ENCODE data around the gene ARHGAP1. TPM values are rescaled to one million over a fixed set of nuclear protein-coding genes. Genes with fewer than 3 reads are reported as not detected.

The ARHGAP1 gene
- total RNA-seq, 2 experiments from 2014 or later = 33.7 to 36.3 TPM

DNA sequence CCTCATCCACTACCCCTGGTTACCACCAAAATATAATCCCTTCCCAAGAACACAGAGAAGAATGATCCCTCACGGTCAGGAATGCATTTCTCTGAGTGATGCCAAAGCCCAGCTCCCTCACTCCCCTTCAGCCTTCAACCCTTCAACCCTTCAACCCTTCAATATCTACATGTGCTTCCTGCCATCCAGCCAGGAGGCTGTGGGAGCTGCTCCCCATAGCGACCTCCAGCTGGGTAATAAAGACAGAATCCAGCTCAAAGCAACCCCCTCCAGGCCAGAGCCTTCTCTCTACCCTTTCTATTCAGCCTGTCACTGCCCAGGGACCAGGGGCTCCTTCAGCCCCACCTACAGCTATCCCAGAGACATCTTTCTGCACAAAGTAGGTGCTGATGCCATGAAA, 2.7 kb downstream of the ARHGAP1 start:
- Histone ChIP-seq H3K4me3 (ENCODE audit: low read length) (no peak overlapping the region), H3K36me3 (ENCODE audit: insufficient read depth, low read length) (peaks cover 44% of the 10 kb centered on the region), H3K9me3 (ENCODE audit: control insufficient read depth in 1 of 2, insufficient read depth in 1 of 2, low read length in 2 of 2) (no peaks in the 10 kb centered on the region), H3K4me1 (ENCODE audit: insufficient read depth, low read length) (peaks cover 71% of the 10 kb centered on the region), H3K27me3 (ENCODE audit: control insufficient read depth in 1 of 2, insufficient read depth in 2 of 2, low read length in 2 of 2) (no peaks in the 10 kb centered on the region), H3K27ac (ENCODE audit: low read depth in 1 of 2, low read length in 2 of 2) (no peak overlapping the region)
- peak overlapping the region; percentile 52 for H3K27ac Mint-ChIP-seq
- TF ChIP-seq, protein P1, sequence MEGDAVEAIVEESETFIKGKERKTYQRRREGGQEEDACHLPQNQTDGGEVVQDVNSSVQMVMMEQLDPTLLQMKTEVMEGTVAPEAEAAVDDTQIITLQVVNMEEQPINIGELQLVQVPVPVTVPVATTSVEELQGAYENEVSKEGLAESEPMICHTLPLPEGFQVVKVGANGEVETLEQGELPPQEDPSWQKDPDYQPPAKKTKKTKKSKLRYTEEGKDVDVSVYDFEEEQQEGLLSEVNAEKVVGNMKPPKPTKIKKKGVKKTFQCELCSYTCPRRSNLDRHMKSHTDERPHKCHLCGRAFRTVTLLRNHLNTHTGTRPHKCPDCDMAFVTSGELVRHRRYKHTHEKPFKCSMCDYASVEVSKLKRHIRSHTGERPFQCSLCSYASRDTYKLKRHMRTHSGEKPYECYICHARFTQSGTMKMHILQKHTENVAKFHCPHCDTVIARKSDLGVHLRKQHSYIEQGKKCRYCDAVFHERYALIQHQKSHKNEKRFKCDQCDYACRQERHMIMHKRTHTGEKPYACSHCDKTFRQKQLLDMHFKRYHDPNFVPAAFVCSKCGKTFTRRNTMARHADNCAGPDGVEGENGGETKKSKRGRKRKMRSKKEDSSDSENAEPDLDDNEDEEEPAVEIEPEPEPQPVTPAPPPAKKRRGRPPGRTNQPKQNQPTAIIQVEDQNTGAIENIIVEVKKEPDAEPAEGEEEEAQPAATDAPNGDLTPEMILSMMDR (IDR thresholded peaks at IDR 0.05) = no peak
- peak overlapping the region; percentile 60 for H3K4me3 Mint-ChIP-seq
- H3K36me3 Mint-ChIP-seq (ENCODE audit: low read depth) = peaks cover 69% of the 10 kb centered on the region
- no peaks in the 10 kb centered on the region for H3K9me3 Mint-ChIP-seq
- POLR2A ChIA-PET = interaction anchor here (1.3 to 10.9 kb wide), 2 partner anchors 25 to 81 kb away, joined by 5 to 146 read pairs; partner anchors contain the start of genes ATG13 and HARBI1
- CTCF ChIA-PET = no interaction called here
- no peaks in the 10 kb centered on the region for H3K27me3 Mint-ChIP-seq
- intact Hi-C loops (cut with DNase I, micrococcal nuclease) = loop anchor here in 1 of 2 experiments (10.0 kb wide), 1 partner anchor 583 kb away; no protein-coding TSS in a partner anchor
- DNase-seq = no peak
- peaks cover 52% of the 10 kb centered on the region for H3K4me1 Mint-ChIP-seq (ENCODE audit: low read depth)
- no peak for ATAC-seq (ENCODE audit: poor library complexity)

DNA sequence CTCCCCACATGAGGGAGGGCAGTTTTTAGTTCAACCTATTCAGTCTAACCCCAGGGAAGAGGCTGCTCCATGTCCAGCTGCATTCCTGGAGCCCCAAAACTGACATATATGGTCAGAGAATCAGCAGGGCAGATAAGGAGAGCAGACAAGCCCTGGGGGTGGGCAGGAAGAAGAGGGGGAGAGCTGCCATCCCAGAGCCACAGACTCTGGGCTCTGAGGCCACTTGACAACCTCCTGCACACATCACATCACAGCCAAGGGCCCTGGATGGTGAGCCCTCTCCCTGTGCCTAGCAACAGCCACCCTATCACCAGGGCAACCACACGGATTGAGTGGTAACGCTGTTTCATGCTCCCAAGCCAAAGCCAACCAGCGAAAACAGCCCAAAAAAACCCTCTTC, 3.1 kb downstream of the ARHGAP1 start:
- CTCF ChIA-PET = no interaction called here
- intact Hi-C loops (cut with DNase I, micrococcal nuclease) = loop anchor here in 1 of 2 experiments (10.0 kb wide), 1 partner anchor 583 kb away; no protein-coding TSS in a partner anchor
- H3K27me3 ChIP-seq (ENCODE audit: control insufficient read depth in 1 of 2, insufficient read depth in 2 of 2, low read length in 2 of 2) = no peaks in the 10 kb centered on the region
- H3K9me3 ChIP-seq (ENCODE audit: control insufficient read depth in 1 of 2, insufficient read depth in 1 of 2, low read length in 2 of 2) = no peaks in the 10 kb centered on the region
- Mint-ChIP-seq H3K9me3 (no peaks in the 10 kb centered on the region), H3K27ac (peak overlapping the region; percentile 52), H3K4me1 (ENCODE audit: low read depth) (peaks cover 47% of the 10 kb centered on the region), H3K4me3 (peak overlapping the region; percentile 60), H3K36me3 (ENCODE audit: low read depth) (peaks cover 69% of the 10 kb centered on the region), H3K27me3 (no peaks in the 10 kb centered on the region)
- no peak overlapping the region for H3K27ac ChIP-seq (ENCODE audit: low read depth in 1 of 2, low read length in 2 of 2)
- peaks cover 68% of the 10 kb centered on the region for H3K4me1 ChIP-seq (ENCODE audit: insufficient read depth, low read length)
- no peak for DNase-seq
- TF ChIP-seq, protein P1 (IDR thresholded peaks at IDR 0.05) = no peak
- H3K36me3 ChIP-seq (ENCODE audit: insufficient read depth, low read length) = peaks cover 42% of the 10 kb centered on the region
- no peak overlapping the region for H3K4me3 ChIP-seq (ENCODE audit: low read length)
- POLR2A ChIA-PET = interaction anchor here (1.3 to 10.9 kb wide), 2 partner anchors 24 to 80 kb away, joined by 5 to 146 read pairs; partner anchors contain the start of genes ATG13 and HARBI1
- no peak for ATAC-seq (ENCODE audit: poor library complexity)

DNA sequence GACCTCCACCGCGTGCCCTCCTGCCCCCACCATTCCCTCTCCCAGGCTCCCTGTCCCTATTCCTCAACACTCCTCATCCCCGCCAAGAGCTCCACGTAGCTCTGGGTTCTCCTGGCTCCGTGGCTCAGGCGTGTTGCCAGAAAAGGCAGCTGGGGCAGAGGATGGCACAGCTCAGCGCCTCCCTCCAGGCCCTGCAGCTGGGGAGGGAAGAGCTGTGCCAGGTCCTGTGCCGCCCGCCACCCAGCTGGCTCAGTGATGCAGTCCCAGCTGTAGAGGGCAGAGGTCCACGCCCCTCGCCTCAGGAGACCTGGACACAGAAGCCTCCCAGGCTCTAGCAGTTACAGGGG, 4.2 kb downstream of the ARHGAP1 start:
- peaks cover 37% of the 10 kb centered on the region for H3K4me1 Mint-ChIP-seq (ENCODE audit: low read depth)
- Histone ChIP-seq H3K36me3 (ENCODE audit: insufficient read depth, low read length) (peaks cover 48% of the 10 kb centered on the region), H3K27me3 (ENCODE audit: control insufficient read depth in 1 of 2, insufficient read depth in 2 of 2, low read length in 2 of 2) (no peaks in the 10 kb centered on the region), H3K27ac (ENCODE audit: low read depth in 1 of 2, low read length in 2 of 2) (no peak overlapping the region), H3K4me1 (ENCODE audit: insufficient read depth, low read length) (peaks cover 59% of the 10 kb centered on the region), H3K4me3 (ENCODE audit: low read length) (no peak overlapping the region), H3K9me3 (ENCODE audit: control insufficient read depth in 1 of 2, insufficient read depth in 1 of 2, low read length in 2 of 2) (no peaks in the 10 kb centered on the region)
- peak overlapping the region; percentile 20 for H3K4me3 Mint-ChIP-seq
- TF ChIP-seq, protein P1 (IDR thresholded peaks at IDR 0.05) = no peak
- DNase-seq (peak in 1 of 14 experiments; percentile 9), ATAC-seq (ENCODE audit: poor library complexity) (no peak)
- no peaks in the 10 kb centered on the region for H3K27me3 Mint-ChIP-seq
- ChIA-PET POLR2A (interaction anchor here (10.9 kb wide), 1 partner anchor 23 kb away, joined by 146 read pairs; no protein-coding TSS in a partner anchor), CTCF (no interaction called here)
- intact Hi-C loops (cut with DNase I, micrococcal nuclease) = loop anchor here in 1 of 2 experiments (10.0 kb wide), 1 partner anchor 581 kb away; no protein-coding TSS in a partner anchor
- no peaks in the 10 kb centered on the region for H3K9me3 Mint-ChIP-seq
- H3K36me3 Mint-ChIP-seq (ENCODE audit: low read depth) = peaks cover 69% of the 10 kb centered on the region
- no peak overlapping the region for H3K27ac Mint-ChIP-seq
